ENCODE measurements around the gene CRCP. TPM values are rescaled to one million over a fixed set of nuclear protein-coding genes. Genes with fewer than 3 reads are reported as not detected.

The CRCP gene
- total RNA-seq, 1 experiment from 2014 or later: 36.4 TPM

DNA sequence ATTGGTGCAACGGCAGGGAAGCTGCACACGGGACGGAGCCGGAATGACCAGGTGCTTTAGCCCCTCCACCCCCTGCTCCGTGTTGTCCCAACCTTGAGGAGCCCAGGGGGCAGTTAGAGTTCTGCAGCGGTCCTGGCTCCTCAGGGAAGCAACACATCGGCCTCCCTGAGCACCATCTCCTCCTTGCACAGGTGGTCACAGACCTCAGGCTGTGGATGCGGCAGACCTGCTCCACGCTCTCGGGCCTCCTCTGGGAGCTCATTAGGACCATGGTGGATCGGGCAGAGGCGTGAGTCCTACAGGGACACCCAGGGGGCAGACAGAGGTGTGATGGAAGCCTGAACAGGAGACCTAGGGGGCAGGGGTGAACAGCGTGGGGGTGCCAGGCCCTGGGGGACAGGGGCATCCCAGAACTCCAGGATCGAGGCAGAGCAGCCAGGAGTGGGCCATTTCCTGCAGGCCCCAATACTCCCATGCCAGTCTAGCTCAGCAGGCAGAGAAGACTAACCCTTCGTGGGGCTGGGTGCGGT lies 31.7 kb upstream of the CRCP start:
- H3K9me3 ChIP-seq (ENCODE audit: low read length): no peaks in the 10 kb centered on the region
- no peak for ATAC-seq
- no TSS peak for BruUV-seq (replicated peaks)

GRCh38 chr7:66083677-66084076 lies 31.0 kb upstream of the CRCP start:
- Histone ChIP-seq H3K79me2 (ENCODE audit: low read length) (no peaks in the 10 kb centered on the region), H2AFZ (ENCODE audit: low read length) (no peak overlapping the region), H3K36me3 (ENCODE audit: low read depth, low read length) (no peaks in the 10 kb centered on the region), H3K27me3 (ENCODE audit: low read length) (no peaks in the 10 kb centered on the region), H3K4me1 (ENCODE audit: insufficient read depth, low read length) (no peaks in the 10 kb centered on the region), H4K20me1 (ENCODE audit: low read length) (no peaks in the 10 kb centered on the region), H3F3A (ENCODE audit: low read length, unreplicated experiment) (no peaks in the 10 kb centered on the region), H3K9me2 (replicated peaks; ENCODE audit: low read length) (no peaks in the 10 kb centered on the region), H3K4me2 (ENCODE audit: low read length) (no peak overlapping the region), H3K9ac (ENCODE audit: low read length) (no peak overlapping the region), H3K9me3 (ENCODE audit: low read length) (no peaks in the 10 kb centered on the region), H3K4me3 (ENCODE audit: low read length) (no peak overlapping the region), H3K27ac (ENCODE audit: low read length) (no peak overlapping the region)
- no peak for DNase-seq
- intact Hi-C loops (cut with micrococcal nuclease): no loop called here
- BruUV-seq (replicated peaks): no TSS peak
- CTCF ChIA-PET: interaction anchor here (0.5 to 0.7 kb wide), 3 partner anchors 53 to 110 kb away, joined by 3 read pairs; no protein-coding TSS in a partner anchor
- POLR2A ChIA-PET (ENCODE audit: unreplicated experiment): no interaction called here
- no peak for ATAC-seq
- TF ChIP-seq EZH2 (IDR thresholded peaks at IDR 0.05; ENCODE audit: low read length, unreplicated experiment) (no peak), EZH2phosphoT487 (IDR thresholded peaks at IDR 0.05; ENCODE audit: borderline replicate concordance, low read length) (no peak)
- TF ChIP-seq, protein P1, sequence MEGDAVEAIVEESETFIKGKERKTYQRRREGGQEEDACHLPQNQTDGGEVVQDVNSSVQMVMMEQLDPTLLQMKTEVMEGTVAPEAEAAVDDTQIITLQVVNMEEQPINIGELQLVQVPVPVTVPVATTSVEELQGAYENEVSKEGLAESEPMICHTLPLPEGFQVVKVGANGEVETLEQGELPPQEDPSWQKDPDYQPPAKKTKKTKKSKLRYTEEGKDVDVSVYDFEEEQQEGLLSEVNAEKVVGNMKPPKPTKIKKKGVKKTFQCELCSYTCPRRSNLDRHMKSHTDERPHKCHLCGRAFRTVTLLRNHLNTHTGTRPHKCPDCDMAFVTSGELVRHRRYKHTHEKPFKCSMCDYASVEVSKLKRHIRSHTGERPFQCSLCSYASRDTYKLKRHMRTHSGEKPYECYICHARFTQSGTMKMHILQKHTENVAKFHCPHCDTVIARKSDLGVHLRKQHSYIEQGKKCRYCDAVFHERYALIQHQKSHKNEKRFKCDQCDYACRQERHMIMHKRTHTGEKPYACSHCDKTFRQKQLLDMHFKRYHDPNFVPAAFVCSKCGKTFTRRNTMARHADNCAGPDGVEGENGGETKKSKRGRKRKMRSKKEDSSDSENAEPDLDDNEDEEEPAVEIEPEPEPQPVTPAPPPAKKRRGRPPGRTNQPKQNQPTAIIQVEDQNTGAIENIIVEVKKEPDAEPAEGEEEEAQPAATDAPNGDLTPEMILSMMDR (conservative IDR thresholded peaks at IDR 0.05; ENCODE audit: low read depth, low read length): peak; percentile 30

More for the DNA sequence above, 31.7 kb upstream of the CRCP start:
- H3K27ac ChIP-seq (ENCODE audit: low read length): no peak overlapping the region
- no peak overlapping the region for H3K4me2 ChIP-seq (ENCODE audit: low read length)
- no peaks in the 10 kb centered on the region for H3K9me2 ChIP-seq (replicated peaks; ENCODE audit: low read length)
- no peak for DNase-seq
- H4K20me1 ChIP-seq (ENCODE audit: low read length): no peaks in the 10 kb centered on the region
- H3K36me3 ChIP-seq (ENCODE audit: low read depth, low read length): no peaks in the 10 kb centered on the region
- TF ChIP-seq EZH2 (IDR thresholded peaks at IDR 0.05; ENCODE audit: low read length, unreplicated experiment) (no peak), EZH2phosphoT487 (IDR thresholded peaks at IDR 0.05; ENCODE audit: borderline replicate concordance, low read length) (no peak)
- TF ChIP-seq, protein P1 (conservative IDR thresholded peaks at IDR 0.05; ENCODE audit: low read depth, low read length): no peak
- POLR2A ChIA-PET (ENCODE audit: unreplicated experiment): no interaction called here
- H2AFZ ChIP-seq (ENCODE audit: low read length): no peak overlapping the region
- no peaks in the 10 kb centered on the region for H3K79me2 ChIP-seq (ENCODE audit: low read length)
- CTCF ChIA-PET: no interaction called here
- no peaks in the 10 kb centered on the region for H3F3A ChIP-seq (ENCODE audit: low read length, unreplicated experiment)
- intact Hi-C loops (cut with micrococcal nuclease): no loop called here
- H3K9ac ChIP-seq (ENCODE audit: low read length): no peak overlapping the region
- H3K27me3 ChIP-seq (ENCODE audit: low read length): no peaks in the 10 kb centered on the region
- H3K4me1 ChIP-seq (ENCODE audit: insufficient read depth, low read length): no peaks in the 10 kb centered on the region
- H3K4me3 ChIP-seq (ENCODE audit: low read length): no peak overlapping the region
